T47D (cell line): ENCODE data around the gene FAHD2A.
"Not testable (repeated sequence)": the region's sequence is repeated elsewhere in the genome, so short reads cannot be mapped to it uniquely, and the experiment has no call there.

Experiments used
- DNase-seq, 2 experiments: peaks; one replicate each; pipeline versions ENCODE4 v3.0.0 to v3.0.0-alpha.2; 2011 to 2012; ENCODE audit warnings: low read depth in 1 of 2, low spot score in 1 of 2
- JUND ChIP-seq: IDR thresholded peaks from 2 replicates; pipeline ENCODE4 v1.6.1; 2012; ENCODE audit warnings: low read depth
- in situ Hi-C: cut with HindIII; loops from 2 replicates; pipeline ENCODE4 v1.10.0; 2016; ENCODE audit warnings: low sequenced_read_pairs, low pct_unique_long_range_greater_than_20kb

Gene FAHD2A

GRCh38 chr2:95402370-95403203 lies at the start of gene FAHD2A:
FAHD2A (plus strand) TSS chr2:95402708; CDS start chr2:95405559, 2,851 bp downstream.
- in situ Hi-C loops = no loop called here
- DNase-seq = peak; percentile 90 to 92
- TF ChIP-seq JUND = no peak

- in situ Hi-C loops = no loop called here
- no peak for TF ChIP-seq JUND
These were observed 49.4 kb upstream of the FAHD2A start for GRCh38 chr2:95353055-95353575.

GRCh38 chr2:95353613-95354468 lies 48.7 kb upstream of the FAHD2A start:
- in situ Hi-C loops = no loop called here
- no peak for DNase-seq

More at GRCh38 chr2:95353055-95353575, 49.4 kb upstream of the FAHD2A start:
- no peak for DNase-seq

GRCh38 chr2:95354469-95354901 lies 48.0 kb upstream of the FAHD2A start:
- no peak for DNase-seq
- in situ Hi-C loops = no loop called here
- no peak for TF ChIP-seq JUND

More at GRCh38 chr2:95353613-95354468, 48.7 kb upstream of the FAHD2A start:
- TF ChIP-seq JUND = no peak

- TF ChIP-seq JUND = no peak
- in situ Hi-C loops = no loop called here
- no peak for DNase-seq
These were observed 47.6 kb upstream of the FAHD2A start for GRCh38 chr2:95354925-95355324.

- DNase-seq, in situ Hi-C loops: not testable (repeated sequence)
These were observed 47.0 kb upstream of the FAHD2A start for GRCh38 chr2:95355486-95355885.

- in situ Hi-C loops = no loop called here
- no peak for TF ChIP-seq JUND
- no peak for DNase-seq
These were observed 45.4 kb upstream of the FAHD2A start for GRCh38 chr2:95356821-95357700.

GRCh38 chr2:95357717-95358280 lies 44.7 kb upstream of the FAHD2A start:
- in situ Hi-C loops = no loop called here
- DNase-seq = no peak
- TF ChIP-seq JUND = no peak

GRCh38 chr2:95359031-95359430 lies 43.5 kb upstream of the FAHD2A start:
- no peak for TF ChIP-seq JUND
- DNase-seq = peak in 1 of 2 experiments; percentile 28
- in situ Hi-C loops = no loop called here

- in situ Hi-C loops = no loop called here
- no peak for TF ChIP-seq JUND
- no peak for DNase-seq
These were observed 43.0 kb upstream of the FAHD2A start for GRCh38 chr2:95359501-95359930.

GRCh38 chr2:95361216-95361980 lies 41.1 kb upstream of the FAHD2A start:
- in situ Hi-C loops = no loop called here
- TF ChIP-seq JUND = no peak
- no peak for DNase-seq
